Natural killer cell treated with Interleukin-12 subunit alpha and Interleukin-12 subunit beta and Interleukin-15 and Interleukin-18, amount 100 ng/mL, for 72 hours (primary cell): ENCODE results near the gene ATG101. TPM values are rescaled to one million over a fixed set of nuclear protein-coding genes. Genes with fewer than 3 reads are reported as not detected.

Source experiments
- ATAC-seq, 2 donors: fragments of 150-1000 bp; cut with Tn5 transposase in 1 of 2; sonication (Bioruptor Pico), chemical (Tn5 transposase) in 1 of 2; 2 replicates each; pipeline ENCODE4 v1.10.0; 2021
- DNase-seq: peaks from one replicate; pipeline ENCODE4 v3.0.0; 2022; ENCODE audit warnings: low spot score
- H3K27ac Mint-ChIP-seq, 2 donors: 1 replicate in 1 of 2; 2 replicates in 1 of 2; pipeline ENCODE4 v1.8.0; 2022; ENCODE audit warnings: mixed read lengths in 2 of 2, mild to moderate bottlenecking in 1 of 2, moderate library complexity in 1 of 2
- H3K27me3 Mint-ChIP-seq, 2 donors: 1 replicate in 1 of 2; 2 replicates in 1 of 2; pipeline ENCODE4 v1.8.0; 2022; ENCODE audit warnings: mixed read lengths in 2 of 2
- H3K36me3 Mint-ChIP-seq: one replicate; pipeline ENCODE4 v1.8.0; 2022; ENCODE audit warnings: mixed read lengths
- H3K4me1 Mint-ChIP-seq, 2 donors: 1 replicate in 1 of 2; 2 replicates in 1 of 2; pipeline ENCODE4 v1.8.0; 2022; ENCODE audit warnings: low read depth in 2 of 2, mixed read lengths in 2 of 2, mild to moderate bottlenecking in 1 of 2
- H3K4me3 Mint-ChIP-seq: one replicate; pipeline ENCODE4 v1.8.0; 2022; ENCODE audit warnings: mixed read lengths
- H3K9me3 Mint-ChIP-seq: 2 replicates; pipeline ENCODE4 v1.8.0; 2022; ENCODE audit warnings: mixed read lengths
- total RNA-seq, 2 donors: library from RNA; stranded (reverse); gene quantifications; one replicate each; pipeline ENCODE4 v1.2.3, GENCODE V29; 2022

ATG101 gene
- total RNA-seq, 2 donors from 2014 or later, result 43.1 to 55.1 TPM

DNA sequence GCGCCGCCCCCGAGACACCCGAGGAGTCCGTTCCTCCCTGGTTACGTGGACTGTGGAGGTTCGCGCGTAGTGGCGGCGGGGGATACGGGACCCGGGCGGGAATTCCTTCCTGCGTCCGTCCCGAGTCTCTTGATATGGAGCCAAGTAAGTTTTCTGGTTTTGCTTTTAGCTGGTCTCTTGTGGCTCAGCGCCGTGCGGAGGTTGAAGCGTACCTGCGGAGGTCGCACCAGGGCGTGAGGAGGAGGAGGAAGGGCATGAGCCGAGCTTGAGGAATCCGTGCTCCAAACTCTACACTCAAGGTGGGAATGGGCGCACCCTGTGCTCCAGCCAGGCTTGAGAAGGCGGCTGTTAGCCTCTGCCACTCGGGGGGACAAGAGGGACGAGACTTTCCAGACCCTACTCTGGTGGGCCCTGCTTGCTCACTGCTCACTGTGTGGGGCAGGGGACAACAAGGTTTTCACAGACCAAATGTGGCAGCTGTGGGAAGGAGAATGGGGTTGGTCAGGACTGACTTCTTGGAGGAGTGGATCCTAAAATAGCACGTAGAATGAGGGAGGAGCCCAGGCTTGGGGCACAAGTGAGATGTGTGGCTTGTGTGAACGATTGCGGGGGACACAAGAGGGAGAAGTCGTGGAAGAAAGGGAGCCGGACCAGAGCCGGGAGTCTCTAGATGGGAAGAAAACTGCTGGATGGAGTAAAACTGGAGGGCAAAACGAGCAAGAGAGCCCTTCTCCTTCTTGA is 577 bp downstream of the ATG101 start:
- H3K4me3 Mint-ChIP-seq, result peak overlapping the region; percentile 95

DNA sequence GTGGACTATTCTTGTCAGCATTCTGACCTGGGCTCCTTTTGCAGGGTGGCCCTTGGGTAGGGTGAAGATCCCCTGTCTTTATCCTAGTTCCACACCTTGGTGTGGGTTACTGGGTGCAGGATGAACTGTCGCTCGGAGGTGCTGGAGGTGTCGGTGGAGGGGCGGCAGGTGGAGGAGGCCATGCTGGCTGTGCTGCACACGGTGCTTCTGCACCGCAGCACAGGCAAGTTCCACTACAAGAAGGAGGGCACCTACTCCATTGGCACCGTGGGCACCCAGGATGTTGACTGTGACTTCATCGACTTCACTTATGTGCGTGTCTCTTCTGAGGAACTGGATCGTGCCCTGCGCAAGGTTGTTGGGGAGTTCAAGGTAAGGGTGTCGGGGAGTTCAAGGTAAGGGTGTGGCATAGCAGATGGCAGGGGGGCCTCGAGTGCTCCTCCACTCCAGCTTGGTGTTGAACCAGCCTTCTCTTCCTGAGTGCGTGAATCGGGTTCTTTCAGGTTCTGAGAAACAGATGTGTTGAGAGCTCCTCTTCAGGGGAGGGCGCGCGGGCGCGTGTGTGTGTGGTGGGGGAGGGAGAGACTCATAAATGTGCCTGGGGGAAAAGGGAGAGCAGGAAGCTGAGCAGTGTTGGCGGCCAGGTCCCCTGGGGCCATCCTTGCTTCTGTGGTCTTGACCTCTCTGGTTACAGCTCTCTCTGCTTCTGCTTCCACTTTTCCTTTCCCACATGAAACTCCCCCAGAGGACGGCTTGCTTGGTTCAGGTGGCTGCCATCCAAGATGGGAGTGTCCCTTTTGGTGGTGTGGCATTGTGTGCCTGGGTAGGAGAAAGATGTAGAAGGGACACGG is 4.0 kb downstream of the ATG101 start:
- ATAC-seq (no peak), DNase-seq (no peak)
- no peaks in the 10 kb centered on the region for H3K9me3 Mint-ChIP-seq
- H3K36me3 Mint-ChIP-seq, result peaks cover 16% of the 10 kb centered on the region
- H3K27ac Mint-ChIP-seq, result no peak overlapping the region
- no peaks in the 10 kb centered on the region for H3K27me3 Mint-ChIP-seq
- peaks cover 44 to 48% of the 10 kb centered on the region in 2 donors for H3K4me1 Mint-ChIP-seq
- H3K4me3 Mint-ChIP-seq, result no peak overlapping the region

More for the DNA sequence above, 577 bp downstream of the ATG101 start:
- Mint-ChIP-seq H3K27me3 (peaks cover 8 to 14% of the 10 kb centered on the region in 2 donors), H3K9me3 (no peaks in the 10 kb centered on the region), H3K4me1 (peaks cover 48 to 49% of the 10 kb centered on the region in 2 donors), H3K27ac (peak overlapping the region; percentile 94 to 99), H3K36me3 (peaks cover 9% of the 10 kb centered on the region)
- DNase-seq (no peak), ATAC-seq (peak in 1 of 2 donors; percentile 59)

DNA sequence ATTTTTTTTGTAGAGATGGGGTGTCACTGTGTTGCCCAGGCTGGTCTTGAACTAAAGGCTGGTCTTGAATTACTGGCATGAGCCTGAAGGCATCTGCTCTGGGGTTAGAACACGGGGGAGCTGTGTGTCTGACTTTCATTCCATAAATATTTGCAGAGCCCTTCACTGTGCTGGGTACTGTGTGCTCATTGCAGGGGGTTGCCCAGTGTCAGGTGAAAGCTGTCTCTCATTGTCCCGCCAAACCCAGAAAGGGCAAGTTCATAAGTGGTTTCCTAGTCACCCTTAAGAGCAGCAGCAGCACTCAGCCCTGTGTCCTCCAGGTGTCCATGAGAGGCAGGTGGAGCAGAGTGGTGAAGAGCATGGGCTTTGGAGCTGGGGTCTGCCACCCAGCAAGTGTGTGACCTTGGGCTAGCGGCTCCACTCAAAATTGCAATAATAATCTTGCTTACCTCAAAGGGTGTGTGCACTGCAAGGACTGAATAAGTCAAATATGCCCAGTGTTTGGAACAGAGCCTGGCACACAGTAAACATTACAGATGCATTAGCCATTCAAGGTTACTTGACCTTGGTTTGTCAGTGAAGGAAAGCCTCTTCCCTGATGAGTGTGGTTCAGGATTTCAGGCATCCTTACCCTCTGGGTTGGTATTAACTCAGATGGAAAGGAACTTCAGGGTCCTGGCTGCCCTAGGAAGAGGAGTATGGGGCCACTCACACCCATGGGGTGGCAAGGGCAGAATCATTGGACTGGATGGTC is 5.4 kb downstream of the ATG101 start:
- Mint-ChIP-seq H3K4me1 (peaks cover 34 to 38% of the 10 kb centered on the region in 2 donors), H3K27ac (no peak overlapping the region), H3K9me3 (no peaks in the 10 kb centered on the region), H3K4me3 (no peak overlapping the region), H3K27me3 (no peaks in the 10 kb centered on the region), H3K36me3 (peaks cover 16% of the 10 kb centered on the region)
- ATAC-seq, result no peak
- DNase-seq, result no peak

DNA sequence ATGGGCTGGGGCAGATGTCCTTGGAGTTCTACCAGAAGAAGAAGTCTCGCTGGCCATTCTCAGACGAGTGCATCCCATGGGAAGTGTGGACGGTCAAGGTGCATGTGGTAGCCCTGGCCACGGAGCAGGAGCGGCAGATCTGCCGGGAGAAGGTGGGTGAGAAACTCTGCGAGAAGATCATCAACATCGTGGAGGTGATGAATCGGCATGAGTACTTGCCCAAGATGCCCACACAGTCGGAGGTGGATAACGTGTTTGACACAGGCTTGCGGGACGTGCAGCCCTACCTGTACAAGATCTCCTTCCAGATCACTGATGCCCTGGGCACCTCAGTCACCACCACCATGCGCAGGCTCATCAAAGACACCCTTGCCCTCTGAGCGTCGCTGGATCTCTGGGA is 7.0 kb downstream of the ATG101 start:
- Mint-ChIP-seq H3K27ac (no peak overlapping the region), H3K4me1 (peaks cover 20 to 25% of the 10 kb centered on the region in 2 donors), H3K9me3 (no peaks in the 10 kb centered on the region), H3K4me3 (no peak overlapping the region), H3K36me3 (peaks cover 16% of the 10 kb centered on the region), H3K27me3 (no peaks in the 10 kb centered on the region)
- ATAC-seq (no peak), DNase-seq (peak; percentile 45)

DNA sequence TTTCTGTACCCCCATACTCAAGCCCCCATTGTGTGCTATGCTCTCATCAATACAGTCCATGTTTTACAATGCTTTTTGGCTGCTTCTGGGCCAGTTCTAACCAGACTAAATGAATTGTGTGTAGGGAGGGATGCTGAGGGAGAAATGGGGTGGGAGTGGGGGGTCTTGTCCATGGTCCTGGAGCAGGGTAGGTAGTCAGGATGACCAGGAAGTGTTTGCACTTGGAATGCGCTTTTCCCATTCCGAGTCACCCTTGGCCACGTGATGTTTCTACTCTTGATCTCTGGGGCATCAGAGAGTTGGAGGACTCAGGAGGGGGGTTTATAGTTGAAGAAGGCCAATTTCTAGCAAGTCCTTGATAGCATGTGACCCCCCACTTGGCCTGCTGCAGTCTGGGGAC is 8.5 kb downstream of the ATG101 start:
- peaks cover 8% of the 10 kb centered on the region for H3K36me3 Mint-ChIP-seq
- H3K27me3 Mint-ChIP-seq, result no peaks in the 10 kb centered on the region
- ATAC-seq (no peak), DNase-seq (no peak)
- H3K27ac Mint-ChIP-seq, result no peak overlapping the region
- H3K9me3 Mint-ChIP-seq, result no peaks in the 10 kb centered on the region
- H3K4me1 Mint-ChIP-seq, result peaks cover 11 to 16% of the 10 kb centered on the region in 2 donors
- no peak overlapping the region for H3K4me3 Mint-ChIP-seq

DNA sequence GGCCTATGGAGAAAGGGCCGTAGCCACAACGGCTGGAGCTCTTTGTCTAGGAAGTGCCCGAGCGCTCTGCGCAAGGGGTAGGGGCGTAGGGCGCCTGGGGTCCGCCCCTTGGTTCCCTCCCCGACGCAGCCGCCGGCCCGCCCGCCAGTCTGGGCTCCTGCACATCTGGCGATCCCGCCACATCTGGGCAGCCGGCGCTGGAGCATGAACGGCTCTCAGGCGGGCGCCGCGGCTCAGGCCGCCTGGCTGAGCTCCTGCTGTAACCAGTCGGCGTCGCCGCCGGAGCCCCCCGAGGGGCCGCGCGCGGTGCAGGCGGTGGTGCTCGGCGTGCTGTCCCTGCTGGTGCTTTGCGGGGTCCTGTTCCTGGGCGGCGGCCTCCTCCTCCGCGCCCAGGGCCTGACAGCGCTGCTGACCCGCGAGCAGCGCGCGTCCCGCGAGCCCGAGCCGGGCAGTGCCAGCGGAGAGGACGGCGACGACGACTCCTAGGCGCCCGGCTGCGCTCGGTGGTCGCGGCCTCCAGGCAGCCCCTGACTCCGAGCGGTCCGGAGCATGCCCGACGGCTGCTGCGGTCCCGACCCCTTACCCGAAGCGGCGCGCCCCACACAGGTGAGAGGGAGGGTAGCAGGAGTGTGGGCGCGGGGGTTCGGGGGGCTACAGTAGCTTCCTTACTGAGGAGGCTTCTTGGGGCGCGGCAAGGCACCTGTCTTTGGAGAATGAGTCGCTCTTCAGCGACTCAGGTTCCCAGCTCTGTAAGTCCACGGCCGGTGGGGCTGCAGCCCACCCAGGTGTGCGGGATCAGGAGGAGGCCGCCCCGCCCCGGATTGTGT is 10.0 kb downstream of the ATG101 start, which contains the start of gene SMIM41:
Gene SMIM41 (plus strand): TSS at position 129 of the 827 bp plus-strand sequence. CDS start 76 bp downstream, at position 205.
- ATAC-seq (no peak), DNase-seq (peak; percentile 51)
- no peak within 1 kb of the TSS for H3K4me3 Mint-ChIP-seq
- H3K27me3 Mint-ChIP-seq, result no peaks in the 10 kb centered on the region
- peaks cover 5 to 9% of the 10 kb centered on the region in 2 donors for H3K4me1 Mint-ChIP-seq
- no peaks in the 10 kb centered on the region for H3K9me3 Mint-ChIP-seq
- H3K36me3 Mint-ChIP-seq, result peaks cover 7% of the 10 kb centered on the region
- no peak within 1 kb of the TSS for H3K27ac Mint-ChIP-seq

DNA sequence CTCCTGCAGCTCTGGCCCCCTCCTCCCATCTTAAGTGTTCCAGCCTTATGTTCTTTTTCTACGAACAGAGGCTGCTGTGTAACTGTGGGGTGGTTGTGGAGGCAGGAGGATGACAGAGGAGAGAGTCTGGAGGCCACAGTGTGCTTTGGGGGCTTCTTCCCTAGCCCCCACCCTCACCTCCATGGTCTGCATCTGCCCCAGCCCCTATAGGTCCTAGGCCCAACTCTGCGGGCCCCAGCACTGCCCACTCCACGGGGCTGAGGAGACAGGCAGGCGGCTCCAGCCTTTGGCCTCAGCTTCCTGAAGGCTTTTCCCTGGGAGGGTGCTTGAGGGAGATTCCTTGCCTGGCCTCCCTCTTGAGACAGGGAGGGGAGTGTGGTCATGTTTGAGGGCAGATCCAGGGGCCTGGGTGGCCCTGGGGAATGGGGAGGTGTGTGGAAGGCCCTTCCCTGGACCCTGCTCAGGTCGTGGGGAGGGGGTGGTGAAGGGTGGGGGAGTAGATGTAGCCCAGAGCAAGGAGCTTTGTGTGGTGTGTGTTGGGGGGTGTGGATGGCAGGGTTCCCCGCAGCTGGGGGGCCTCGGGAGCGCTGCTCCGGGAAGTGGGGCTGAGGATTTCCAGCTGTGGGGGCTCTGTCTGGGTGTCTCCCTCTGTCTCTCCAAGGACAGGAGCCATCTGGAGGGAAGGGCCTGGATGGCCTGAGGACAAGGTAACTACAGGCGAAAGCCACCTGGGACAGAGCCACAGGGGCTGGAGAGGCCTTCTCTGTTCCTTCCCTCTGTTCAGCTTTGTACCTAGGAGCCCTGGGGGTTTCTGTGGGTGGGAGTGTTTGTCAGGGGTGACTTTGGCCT is 10.8 kb downstream of the ATG101 start:
- ATAC-seq (no peak), DNase-seq (peak; percentile 55)
- H3K27ac Mint-ChIP-seq, result no peak overlapping the region
- no peaks in the 10 kb centered on the region for H3K27me3 Mint-ChIP-seq
- no peaks in the 10 kb centered on the region for H3K9me3 Mint-ChIP-seq
- no peak overlapping the region for H3K4me3 Mint-ChIP-seq
- H3K36me3 Mint-ChIP-seq, result peaks cover 7% of the 10 kb centered on the region
- peaks cover 5 to 9% of the 10 kb centered on the region in 2 donors for H3K4me1 Mint-ChIP-seq

DNA sequence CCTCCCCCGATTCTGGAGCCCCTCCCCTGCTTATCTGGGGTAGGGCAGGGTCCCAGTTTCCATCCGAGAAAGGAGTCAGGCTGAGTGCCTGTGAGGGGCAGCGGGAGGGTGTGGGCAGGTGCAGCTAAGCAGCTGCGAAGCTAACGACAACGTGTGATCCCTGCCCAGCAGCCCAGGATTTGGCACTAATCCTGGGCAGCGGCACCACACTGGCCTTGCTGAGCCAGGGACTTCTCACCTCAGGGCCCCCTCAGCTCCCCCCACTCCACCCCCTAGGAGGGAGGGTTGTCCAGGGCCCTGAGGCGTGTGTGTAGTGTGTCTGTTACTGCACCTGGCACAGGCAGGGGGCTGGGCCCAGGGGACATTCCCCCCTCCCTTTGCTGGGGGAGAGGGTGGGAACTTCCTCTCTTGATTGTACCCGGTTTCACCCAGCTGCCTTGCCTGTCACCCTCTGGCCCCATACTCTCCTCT is 11.5 kb downstream of the ATG101 start:
- peak; percentile 23 for DNase-seq
- Mint-ChIP-seq H3K4me1 (peaks cover 5 to 7% of the 10 kb centered on the region in 2 donors), H3K27me3 (no peaks in the 10 kb centered on the region), H3K27ac (no peak overlapping the region), H3K36me3 (peaks cover 7% of the 10 kb centered on the region), H3K4me3 (no peak overlapping the region), H3K9me3 (no peaks in the 10 kb centered on the region)
- ATAC-seq, result no peak

DNA sequence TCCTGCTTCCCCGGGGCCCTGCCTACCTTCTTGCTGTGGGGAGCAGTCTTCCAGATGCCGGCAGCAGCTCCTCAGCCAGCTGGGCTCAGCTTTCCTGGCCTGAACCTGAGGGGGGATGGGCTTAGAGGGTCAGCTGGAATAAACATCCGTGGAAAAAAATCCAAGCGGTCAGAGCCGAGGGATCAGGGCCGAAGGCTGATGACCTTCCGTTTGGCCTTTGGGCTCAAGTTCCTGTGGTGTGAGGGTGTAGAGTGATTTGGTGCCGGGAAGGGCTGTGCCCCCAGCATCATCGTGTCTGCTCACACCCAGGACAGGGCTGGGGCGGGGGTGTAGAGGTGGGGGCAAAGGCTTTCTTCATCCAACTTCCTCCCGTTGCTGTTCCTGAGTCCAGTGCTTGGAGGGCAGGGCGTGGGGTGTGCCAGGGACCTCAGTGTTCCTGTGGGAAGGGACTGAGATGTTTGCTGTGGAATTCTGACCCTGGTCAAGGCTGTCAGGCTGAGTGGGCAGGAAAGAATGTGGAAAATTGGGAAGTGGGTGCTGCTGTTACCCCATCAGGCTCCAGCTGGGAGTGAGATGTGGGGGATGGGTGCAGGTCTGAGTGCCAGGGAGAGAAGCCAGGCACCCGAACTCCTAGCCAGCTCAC is 12.4 kb downstream of the ATG101 start:
- H3K27me3 Mint-ChIP-seq, result peaks cover under 1 to 1% of the 10 kb centered on the region in 2 donors
- no peaks in the 10 kb centered on the region for H3K9me3 Mint-ChIP-seq
- no peak overlapping the region for H3K27ac Mint-ChIP-seq
- peak; percentile 41 for DNase-seq
- H3K4me1 Mint-ChIP-seq, result peaks cover 5 to 7% of the 10 kb centered on the region in 2 donors
- ATAC-seq, result no peak
- H3K36me3 Mint-ChIP-seq, result peaks cover 7% of the 10 kb centered on the region
- H3K4me3 Mint-ChIP-seq, result no peak overlapping the region

DNA sequence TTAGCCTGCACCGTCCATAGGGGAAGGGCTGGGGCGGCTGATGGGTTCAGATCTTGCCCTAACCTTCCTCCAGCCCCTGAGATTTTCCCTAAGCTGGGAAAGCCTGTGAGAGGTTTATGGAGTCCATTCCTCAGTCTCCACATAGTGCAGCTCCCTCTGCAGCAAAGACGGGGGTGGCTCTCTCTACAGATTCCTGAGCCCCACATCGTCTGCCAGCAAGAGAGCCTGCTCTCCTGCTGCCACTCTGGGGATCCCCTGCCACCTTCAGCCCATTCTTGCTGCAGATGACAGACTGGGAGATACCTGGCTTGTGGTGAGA is 12.8 kb downstream of the ATG101 start:
- H3K9me3 Mint-ChIP-seq, result no peaks in the 10 kb centered on the region
- ATAC-seq, result no peak
- peaks cover 4 to 7% of the 10 kb centered on the region in 2 donors for H3K4me1 Mint-ChIP-seq
- no peak overlapping the region for H3K27ac Mint-ChIP-seq
- H3K4me3 Mint-ChIP-seq, result no peak overlapping the region
- H3K27me3 Mint-ChIP-seq, result peaks cover 5% of the 10 kb centered on the region in 2 donors
- DNase-seq, result no peak
- peaks cover 5% of the 10 kb centered on the region for H3K36me3 Mint-ChIP-seq

DNA sequence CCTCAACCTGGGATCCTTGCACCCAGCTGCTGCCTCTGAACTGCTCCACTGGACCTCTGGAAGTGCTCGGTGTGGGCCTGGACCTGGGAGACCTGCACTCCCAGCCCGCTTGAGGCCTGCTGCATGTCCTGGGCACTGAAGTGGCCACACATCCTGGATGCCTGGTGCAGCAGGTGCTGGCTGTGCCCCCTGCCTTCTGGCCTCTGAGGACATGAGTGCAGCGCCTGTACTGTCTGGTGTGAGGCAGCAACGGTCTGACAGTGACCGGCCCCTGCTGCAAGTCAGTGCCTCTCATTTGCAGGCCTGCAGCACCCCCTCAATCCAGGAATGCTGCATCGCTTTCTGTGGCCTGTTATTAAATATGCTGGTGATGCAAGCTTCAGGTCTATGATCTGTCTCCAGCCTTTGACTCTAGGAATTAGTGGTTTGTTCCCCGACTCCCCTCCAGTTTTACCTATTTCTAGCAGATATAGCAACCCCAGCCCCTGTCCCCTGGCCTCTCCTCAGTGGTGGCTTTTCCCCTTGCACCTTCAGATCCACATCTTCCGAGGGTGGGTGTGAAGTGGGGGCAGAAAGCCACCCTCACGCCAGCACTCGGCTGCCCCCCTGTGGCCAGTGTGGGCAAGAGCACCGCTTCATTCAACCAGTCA is 13.3 kb downstream of the ATG101 start:
- Mint-ChIP-seq H3K27me3 (peaks cover 9 to 10% of the 10 kb centered on the region in 2 donors), H3K9me3 (no peaks in the 10 kb centered on the region), H3K36me3 (peaks cover under 1% of the 10 kb centered on the region), H3K4me3 (no peak overlapping the region), H3K27ac (no peak overlapping the region), H3K4me1 (peaks cover 0 to 4% of the 10 kb centered on the region in 2 donors)
- ATAC-seq (peak; percentile 67 to 73), DNase-seq (peak; percentile 79)
